OCI-LY1 (cell line): ENCODE results near the gene TMEM132A.

Experiments used
- H2AFZ ChIP-seq: fragments of 200-600 bp; sonication (generic), shearing (Covaris generic); 2 replicates; pipeline ENCODE4 v1.6.0; 2014; ENCODE audit warnings: antibody characterized with exemption, mild to moderate bottlenecking, low read length
- H3F3A ChIP-seq: fragments of 200-600 bp; sonication (generic), shearing (Covaris generic); 2 replicates; pipeline ENCODE4 v1.6.0; 2014; ENCODE audit warnings: mild to moderate bottlenecking, antibody characterized with exemption, low read length, moderate library complexity; ENCODE audit not compliant: insufficient read depth
- H3K27ac ChIP-seq: fragments of 200-600 bp; sonication (generic); 2 replicates; pipeline ENCODE4 v1.5.1; 2014; ENCODE audit warnings: low read length, mixed run types, mild to moderate bottlenecking, low read depth; ENCODE audit not compliant: poor library complexity, severe bottlenecking
- H3K27me3 ChIP-seq: fragments of 200-600 bp; sonication (generic); 2 replicates; pipeline ENCODE4 v1.6.0; 2014; ENCODE audit warnings: antibody characterized with exemption, mild to moderate bottlenecking, low read length, moderate library complexity; ENCODE audit not compliant: insufficient read depth
- H3K36me3 ChIP-seq: fragments of 200-600 bp; sonication (generic); 2 replicates; pipeline ENCODE4 v1.6.1; 2014; ENCODE audit warnings: mild to moderate bottlenecking, antibody characterized with exemption, low read length, moderate library complexity, mixed read lengths; ENCODE audit not compliant: insufficient read depth
- H3K4me1 ChIP-seq: fragments of 200-600 bp; sonication (generic); 2 replicates; pipeline ENCODE4 v1.5.1; 2014; ENCODE audit warnings: mild to moderate bottlenecking, low read length, moderate library complexity; ENCODE audit not compliant: insufficient read depth, severe bottlenecking
- H3K4me2 ChIP-seq: fragments of 200-600 bp; sonication (generic), shearing (Covaris generic); 2 replicates; pipeline ENCODE4 v1.6.1; 2014; ENCODE audit warnings: low read length
- H3K4me3 ChIP-seq: fragments of 200-600 bp; sonication (generic); 2 replicates; pipeline ENCODE4 v1.5.1; 2014; ENCODE audit warnings: low read length, low read depth, mild to moderate bottlenecking, mixed read lengths; ENCODE audit not compliant: poor library complexity, severe bottlenecking
- H3K79me2 ChIP-seq: fragments of 200-600 bp; shearing (Covaris generic); 2 replicates; pipeline ENCODE4 v1.6.1; 2016; ENCODE audit warnings: mixed run types, low read length, mixed read lengths; ENCODE audit not compliant: insufficient read depth
- H3K9ac ChIP-seq: fragments of 200-600 bp; sonication (generic), shearing (Covaris generic); 2 replicates; pipeline ENCODE4 v1.6.1; 2014; ENCODE audit warnings: mild to moderate bottlenecking, low read length, mixed read lengths
- H3K9me2 ChIP-seq: fragments of 200-600 bp; sonication (generic), shearing (Covaris generic); 2 replicates; pipeline ENCODE4 v1.6.1; 2014; ENCODE audit warnings: low read depth, mild to moderate bottlenecking, low read length, mixed read lengths
- H3K9me3 ChIP-seq: fragments of 200-600 bp; shearing (Covaris generic); 2 replicates; pipeline ENCODE4 v1.6.1; 2014; ENCODE audit warnings: low read length, mixed read lengths
- H4K20me1 ChIP-seq: fragments of 200-600 bp; sonication (generic), shearing (Covaris generic); 2 replicates; pipeline ENCODE4 v1.6.0; 2016; ENCODE audit warnings: mild to moderate bottlenecking, low read length; ENCODE audit not compliant: insufficient read depth
- CTCF ChIP-seq: fragments of 200-600 bp; sonication (generic), shearing (Covaris generic); IDR thresholded peaks from 2 replicates; pipeline ENCODE4 v1.5.1; 2017; ENCODE audit warnings: mild to moderate bottlenecking, antibody characterized with exemption, low read length, moderate library complexity, mixed read lengths
- EZH2 ChIP-seq: fragments of 200-600 bp; sonication (generic), shearing (Covaris generic); IDR thresholded peaks from 2 replicates; pipeline ENCODE4 v1.8.0; 2017; ENCODE audit warnings: borderline replicate concordance, mixed run types, mild to moderate bottlenecking, antibody characterized with exemption, low read length, moderate library complexity, mixed read lengths

The TMEM132A gene

DNA sequence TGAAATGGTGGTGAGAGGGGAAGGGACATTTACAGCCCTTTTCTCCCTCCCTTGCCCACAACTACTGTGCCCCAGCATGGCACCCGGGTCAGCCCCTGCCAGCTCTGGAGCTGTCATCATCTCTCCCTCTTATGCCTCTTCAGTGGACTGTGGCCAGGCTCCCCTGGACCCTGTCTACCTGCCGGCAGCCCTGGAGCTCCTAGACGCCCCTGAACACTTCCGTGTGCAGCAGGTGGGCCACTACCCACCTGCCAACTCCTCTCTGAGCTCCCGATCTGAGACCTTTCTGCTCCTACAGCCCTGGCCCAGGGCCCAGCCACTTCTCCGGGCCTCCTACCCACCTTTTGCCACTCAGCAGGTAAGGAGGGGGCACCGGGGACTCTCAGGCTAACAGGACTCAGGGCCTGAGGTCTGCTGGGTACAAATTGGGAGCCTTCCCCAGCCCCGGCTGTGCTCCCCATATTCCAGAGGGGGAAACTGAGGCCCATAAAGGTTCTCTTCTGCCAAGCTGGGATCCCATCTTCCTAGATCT, 2.9 kb downstream of the TMEM132A start:
- H3K36me3 ChIP-seq = peaks cover 18% of the 10 kb centered on the region
- no peaks in the 10 kb centered on the region for H4K20me1 ChIP-seq
- H3K79me2 ChIP-seq = no peaks in the 10 kb centered on the region
- H3K27me3 ChIP-seq = 0 out of 2 replicates have a peak, but pooled peaks cover 4% of the 10 kb centered on the region
- no peaks in the 10 kb centered on the region for H3K9me3 ChIP-seq
- H3K4me2 ChIP-seq = no peak overlapping the region
- TF ChIP-seq EZH2 (no peak), CTCF (no peak)
- no peaks in the 10 kb centered on the region for H3K9me2 ChIP-seq
- no peak overlapping the region for H3K9ac ChIP-seq
- no peak overlapping the region for H3K4me3 ChIP-seq
- no peak overlapping the region for H2AFZ ChIP-seq
- no peak overlapping the region for H3K27ac ChIP-seq
- no peaks in the 10 kb centered on the region for H3F3A ChIP-seq
- H3K4me1 ChIP-seq = peaks cover 27% of the 10 kb centered on the region

DNA sequence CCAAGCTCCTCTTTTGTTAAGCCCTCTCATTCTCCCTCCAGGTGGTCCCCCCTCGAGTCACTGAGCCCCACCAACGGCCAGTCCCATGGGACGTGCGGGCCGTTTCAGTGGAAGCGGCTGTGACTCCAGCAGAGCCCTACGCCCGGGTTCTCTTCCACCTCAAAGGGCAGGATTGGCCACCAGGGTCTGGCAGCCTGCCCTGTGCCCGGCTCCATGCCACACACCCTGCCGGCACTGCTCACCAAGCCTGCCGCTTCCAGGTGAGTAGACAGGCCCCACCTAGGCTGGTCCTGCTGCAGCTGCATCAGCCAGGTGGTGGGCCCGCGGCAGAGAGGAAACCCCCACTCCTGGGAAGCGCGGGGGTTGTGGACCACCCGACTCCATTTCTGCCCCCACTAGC, 3.3 kb downstream of the TMEM132A start:
- Histone ChIP-seq H3K4me1 (peaks cover 32% of the 10 kb centered on the region), H3K36me3 (peaks cover 13% of the 10 kb centered on the region), H3K27me3 (0 out of 2 replicates have a peak, but pooled peaks cover 4% of the 10 kb centered on the region), H3F3A (no peaks in the 10 kb centered on the region), H3K9me2 (no peaks in the 10 kb centered on the region), H2AFZ (no peak overlapping the region), H3K4me2 (no peak overlapping the region), H3K79me2 (no peaks in the 10 kb centered on the region), H3K9ac (no peak overlapping the region), H3K4me3 (no peak overlapping the region), H3K9me3 (no peaks in the 10 kb centered on the region), H3K27ac (no peak overlapping the region), H4K20me1 (no peaks in the 10 kb centered on the region)
- TF ChIP-seq CTCF (no peak), EZH2 (no peak)

GRCh38 chr11:60928563-60929001, 4.3 kb downstream of the TMEM132A start:
- H3K27ac ChIP-seq = no peak overlapping the region
- no peak overlapping the region for H2AFZ ChIP-seq
- no peak overlapping the region for H3K4me3 ChIP-seq
- H3K9me3 ChIP-seq = no peaks in the 10 kb centered on the region
- H3K27me3 ChIP-seq = 0 out of 2 replicates have a peak, but pooled peaks cover 4% of the 10 kb centered on the region
- H3K79me2 ChIP-seq = no peaks in the 10 kb centered on the region
- H3K36me3 ChIP-seq = peaks cover 3% of the 10 kb centered on the region
- peaks cover 41% of the 10 kb centered on the region for H3K4me1 ChIP-seq
- H3F3A ChIP-seq = no peaks in the 10 kb centered on the region
- H3K4me2 ChIP-seq = no peak overlapping the region
- TF ChIP-seq EZH2 = no peak
- TF ChIP-seq CTCF = no peak
- no peak overlapping the region for H3K9ac ChIP-seq
- H4K20me1 ChIP-seq = no peaks in the 10 kb centered on the region
- no peaks in the 10 kb centered on the region for H3K9me2 ChIP-seq
